Keratinocyte (primary cell): Measurements from ENCODE around the gene CCL25. TPM values are rescaled to one million over a fixed set of nuclear protein-coding genes. Genes with fewer than 3 reads are reported as not detected.
"Not testable (repeated sequence)": the region's sequence is repeated elsewhere in the genome, so short reads cannot be mapped to it uniquely, and the experiment has no call there.

Experiments used
- DNase-seq: peaks from one replicate; pipeline ENCODE4 v3.0.0-alpha.2; 2011; ENCODE audit warnings: low read depth, missing footprints, low spot score
- FAIRE-seq: peaks from 2 replicates; lab custom pipeline; 2011; peaks lifted over from hg19 to GRCh38; lab: Jason Lieb, UNC
- H2AFZ ChIP-seq: 2 replicates; pipeline ENCODE4 v1.6.0; 2012; ENCODE audit warnings: low read length, control low read depth, inconsistent platforms; ENCODE audit not compliant: control insufficient read depth
- H3K27ac ChIP-seq: 2 replicates; pipeline ENCODE4 v1.5.1; 2011; ENCODE audit warnings: low read length; ENCODE audit not compliant: control insufficient read depth, insufficient read depth
- H3K27me3 ChIP-seq: 3 replicates; pipeline ENCODE4 v1.6.0; 2011; ENCODE audit warnings: low read length; ENCODE audit not compliant: control insufficient read depth, insufficient read depth; ENCODE audit errors: extremely low read depth
- H3K36me3 ChIP-seq, 2 experiments: 2 replicates in 1 of 2; 3 replicates in 1 of 2; pipeline ENCODE4 v1.5.1; 2011; ENCODE audit warnings: low read length in 2 of 2, mild to moderate bottlenecking in 1 of 2; ENCODE audit not compliant: control insufficient read depth in 2 of 2, insufficient read depth in 2 of 2; ENCODE audit errors: extremely low read depth in 1 of 2
- H3K4me1 ChIP-seq: 3 replicates; pipeline ENCODE4 v1.5.1; 2011; ENCODE audit warnings: low read length; ENCODE audit not compliant: control insufficient read depth, insufficient read depth; ENCODE audit errors: extremely low read depth
- H3K4me2 ChIP-seq: 3 replicates; pipeline ENCODE4 v1.6.0; 2011; ENCODE audit warnings: low read depth, low read length; ENCODE audit not compliant: control insufficient read depth, insufficient read depth; ENCODE audit errors: extremely low read depth
- H3K4me3 ChIP-seq, 3 experiments: fragments of 200-600 bp in 1 of 3; sonication (generic) in 1 of 3; 2 replicates in 2 of 3; 3 replicates in 1 of 3; pipeline ENCODE4 v1.5.1; 2011 to 2016; ENCODE audit warnings: low read length in 3 of 3, mild to moderate bottlenecking in 3 of 3, control low read depth in 2 of 3, inconsistent platforms in 1 of 3, low read depth in 1 of 3, mixed read lengths in 1 of 3, mixed run types in 1 of 3, moderate library complexity in 1 of 3; ENCODE audit not compliant: control insufficient read depth in 2 of 3, insufficient read depth in 2 of 3; ENCODE audit errors: extremely low read depth in 1 of 3
- H3K79me2 ChIP-seq: 2 replicates; pipeline ENCODE4 v1.6.0; 2012; ENCODE audit warnings: low read length; ENCODE audit not compliant: control insufficient read depth, insufficient read depth
- H3K9ac ChIP-seq: 3 replicates; pipeline ENCODE4 v1.6.0; 2011; ENCODE audit warnings: low read length; ENCODE audit not compliant: control insufficient read depth, insufficient read depth; ENCODE audit errors: extremely low read depth
- H3K9me1 ChIP-seq: 3 replicates; pipeline ENCODE4 v1.6.0; 2011; ENCODE audit warnings: low read length; ENCODE audit not compliant: control insufficient read depth, insufficient read depth; ENCODE audit errors: extremely low read depth
- H3K9me3 ChIP-seq: 2 replicates; pipeline ENCODE4 v1.5.1; 2012; ENCODE audit warnings: low read depth, low read length; ENCODE audit not compliant: control insufficient read depth
- H4K20me1 ChIP-seq: 3 replicates; pipeline ENCODE4 v1.6.0; 2011; ENCODE audit warnings: low read length; ENCODE audit not compliant: control insufficient read depth, insufficient read depth; ENCODE audit errors: extremely low read depth
- EZH2 ChIP-seq: IDR thresholded peaks from one replicate; pipeline ENCODE4 v1.6.1; 2012; ENCODE audit warnings: inconsistent platforms, mild to moderate bottlenecking, low read length, moderate library complexity
- dilution Hi-C: fragments of 300-500 bp; cut with MboI; formaldehyde crosslinking; loops from one replicate; pipeline ENCODE4 v1.7.0; 2020; ENCODE audit warnings: low sequenced_read_pairs; ENCODE audit not compliant: extremely low pct_ligation_motif_present
- polyA plus RNA-seq, 5 experiments: library from polyadenylated mRNA; depleted of rRNA in 3 of 5; stranded (reverse) in 3 of 5; stranded (forward) in 1 of 5; unstranded in 1 of 5; fragments of >200 nt; gene quantifications; 1 replicate in 1 of 5; 2 replicates in 3 of 5; 3 replicates in 1 of 5; pipeline versions ENCODE4 v1.2.1 to v1.2.3, GENCODE V29; 2011 to 2012; ENCODE audit warnings: missing spikeins in 2 of 5, low read depth in 1 of 5, low replicate concordance in 1 of 5
- TF ChIP-seq, protein P1 (sequence below), 3 experiments: IDR thresholded peaks in 1 of 3; conservative IDR thresholded peaks in 1 of 3; optimal IDR thresholded peaks in 1 of 3; 2 replicates in 2 of 3; 3 replicates in 1 of 3; pipeline versions ENCODE3 to v1.5.1; 2011; ENCODE audit warnings: low read length in 3 of 3, mild to moderate bottlenecking in 3 of 3, moderate library complexity in 2 of 3, control low read depth in 1 of 3, inconsistent platforms in 1 of 3; ENCODE audit not compliant: insufficient read depth in 2 of 3; ENCODE audit errors: extremely low read depth in 1 of 3

CCL25 gene
- polyA plus RNA-seq, 1 donor (not counting 4 experiments of a cell fraction or from before 2014, with no cell fraction given), result not detected

DNA sequence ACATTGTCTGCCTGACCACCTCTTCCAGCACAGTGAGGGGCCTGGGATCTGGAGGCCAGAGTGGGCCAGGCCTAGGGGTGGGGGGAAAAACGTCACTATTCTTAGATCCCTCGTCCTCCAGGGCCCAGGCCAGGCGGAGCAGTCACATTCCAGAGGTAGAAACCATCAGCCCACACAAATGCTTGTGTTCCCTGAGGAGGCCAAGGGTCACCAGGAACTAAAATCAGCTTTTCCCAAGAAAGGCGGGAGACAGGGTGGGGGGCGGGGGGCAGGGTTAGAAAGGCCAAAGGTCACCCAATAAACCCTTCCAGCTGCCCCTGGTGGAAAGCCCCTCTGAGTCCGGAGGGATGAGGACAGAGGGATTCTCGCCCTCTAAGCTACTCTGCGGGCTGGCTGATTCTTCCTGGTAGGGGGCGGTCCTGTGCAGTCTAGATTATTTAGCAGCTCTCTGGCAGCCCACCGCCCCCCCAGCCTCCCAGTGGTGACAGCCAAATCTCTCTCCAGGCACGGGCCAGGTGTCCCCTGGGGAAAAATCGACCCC lies 23.5 kb upstream of the CCL25 start:
- Histone ChIP-seq H3K4me3 (no peak overlapping the region), H2AFZ (no peak overlapping the region), H3K36me3 (no peaks in the 10 kb centered on the region), H3K27ac (no peak overlapping the region), H3K79me2 (no peaks in the 10 kb centered on the region), H3K4me2 (no peak overlapping the region), H3K9me1 (no peaks in the 10 kb centered on the region), H3K9ac (no peak overlapping the region), H3K9me3 (no peaks in the 10 kb centered on the region), H3K27me3 (no peaks in the 10 kb centered on the region), H4K20me1 (no peaks in the 10 kb centered on the region), H3K4me1 (no peaks in the 10 kb centered on the region)
- dilution Hi-C loops, result no loop called here
- FAIRE-seq (no peak), DNase-seq (no peak)
- TF ChIP-seq, protein P1, sequence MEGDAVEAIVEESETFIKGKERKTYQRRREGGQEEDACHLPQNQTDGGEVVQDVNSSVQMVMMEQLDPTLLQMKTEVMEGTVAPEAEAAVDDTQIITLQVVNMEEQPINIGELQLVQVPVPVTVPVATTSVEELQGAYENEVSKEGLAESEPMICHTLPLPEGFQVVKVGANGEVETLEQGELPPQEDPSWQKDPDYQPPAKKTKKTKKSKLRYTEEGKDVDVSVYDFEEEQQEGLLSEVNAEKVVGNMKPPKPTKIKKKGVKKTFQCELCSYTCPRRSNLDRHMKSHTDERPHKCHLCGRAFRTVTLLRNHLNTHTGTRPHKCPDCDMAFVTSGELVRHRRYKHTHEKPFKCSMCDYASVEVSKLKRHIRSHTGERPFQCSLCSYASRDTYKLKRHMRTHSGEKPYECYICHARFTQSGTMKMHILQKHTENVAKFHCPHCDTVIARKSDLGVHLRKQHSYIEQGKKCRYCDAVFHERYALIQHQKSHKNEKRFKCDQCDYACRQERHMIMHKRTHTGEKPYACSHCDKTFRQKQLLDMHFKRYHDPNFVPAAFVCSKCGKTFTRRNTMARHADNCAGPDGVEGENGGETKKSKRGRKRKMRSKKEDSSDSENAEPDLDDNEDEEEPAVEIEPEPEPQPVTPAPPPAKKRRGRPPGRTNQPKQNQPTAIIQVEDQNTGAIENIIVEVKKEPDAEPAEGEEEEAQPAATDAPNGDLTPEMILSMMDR (optimal IDR thresholded peaks at IDR 0.05 in 1 of 3, IDR thresholded peaks at IDR 0.05 in 1 of 3, conservative IDR thresholded peaks at IDR 0.05 in 1 of 3; ENCODE audit: extremely low read depth in 1 of 3, insufficient read depth in 2 of 3, low read length in 3 of 3), result no peak
- TF ChIP-seq EZH2, result no peak

GRCh38 chr19:8030960-8031359 lies 21.6 kb upstream of the CCL25 start:
- no peak for TF ChIP-seq EZH2
- TF ChIP-seq, protein P1 (optimal IDR thresholded peaks at IDR 0.05 in 1 of 3, IDR thresholded peaks at IDR 0.05 in 1 of 3, conservative IDR thresholded peaks at IDR 0.05 in 1 of 3; ENCODE audit: extremely low read depth in 1 of 3, insufficient read depth in 2 of 3, low read length in 3 of 3), result no peak
- DNase-seq (no peak), FAIRE-seq (no peak)

DNA sequence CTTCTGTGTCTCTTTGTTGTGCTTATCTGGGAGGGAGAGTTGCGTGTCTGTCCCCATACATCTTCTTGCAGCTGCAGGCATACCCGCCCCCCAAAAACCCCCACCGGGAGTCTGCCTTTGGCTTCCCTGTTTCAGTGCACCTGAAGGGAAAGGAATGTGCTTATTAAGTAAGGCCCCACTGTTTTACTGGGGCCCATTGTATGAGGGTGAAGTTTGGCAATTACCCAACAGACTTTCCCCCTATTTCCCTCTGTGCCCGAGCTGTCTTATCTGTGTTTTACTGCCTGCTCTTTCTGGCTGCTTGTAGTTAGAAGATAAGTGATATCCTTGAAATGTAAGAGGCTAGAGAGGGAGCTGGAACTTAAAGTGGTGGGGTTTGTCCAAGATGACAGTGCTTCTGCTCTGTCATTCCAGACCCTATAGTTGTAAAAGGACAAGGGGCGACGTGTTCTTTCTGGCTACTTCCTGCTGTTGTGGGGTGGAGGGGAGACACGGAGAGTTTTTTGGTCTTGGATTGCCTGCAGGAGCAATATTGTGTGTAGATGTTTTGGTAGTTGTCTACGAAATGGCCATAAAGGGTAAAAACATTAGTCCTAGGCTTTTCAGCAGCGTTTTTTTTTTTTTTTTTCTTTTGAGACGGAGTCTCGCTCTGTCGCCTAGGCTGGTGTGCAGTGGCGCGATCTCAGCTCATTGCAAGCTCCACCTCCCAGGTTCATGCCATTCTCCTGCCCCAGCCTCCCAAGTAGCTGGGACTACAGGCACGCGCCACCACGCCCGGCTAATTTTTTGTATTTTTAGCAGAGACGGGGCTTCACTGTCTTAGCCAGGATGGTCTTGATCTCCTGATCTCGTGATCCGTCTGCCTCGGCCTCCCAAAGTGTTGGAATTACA lies 19.0 kb upstream of the CCL25 start:
- H3K27ac ChIP-seq, H4K20me1 ChIP-seq, H3K4me1 ChIP-seq, H3K9me1 ChIP-seq, H3K4me2 ChIP-seq, DNase-seq, H3K9ac ChIP-seq, H3K79me2 ChIP-seq, H3K36me3 ChIP-seq, H3K27me3 ChIP-seq, H2AFZ ChIP-seq, FAIRE-seq, dilution Hi-C loops, H3K9me3 ChIP-seq, H3K4me3 ChIP-seq: not testable (repeated sequence)

More at GRCh38 chr19:8030960-8031359, 21.6 kb upstream of the CCL25 start:
- no peaks in the 10 kb centered on the region for H3K9me1 ChIP-seq
- H3K4me3 ChIP-seq, result no peak overlapping the region
- H3K27ac ChIP-seq, result no peak overlapping the region
- H3K4me1 ChIP-seq, result no peaks in the 10 kb centered on the region
- peaks cover under 1% of the 10 kb centered on the region for H3K27me3 ChIP-seq
- H3K9me3 ChIP-seq, result no peaks in the 10 kb centered on the region
- H3K36me3 ChIP-seq, result no peaks in the 10 kb centered on the region
- no peak overlapping the region for H2AFZ ChIP-seq
- H3K4me2 ChIP-seq, result no peak overlapping the region
- no peaks in the 10 kb centered on the region for H4K20me1 ChIP-seq
- dilution Hi-C loops, result no loop called here
- H3K79me2 ChIP-seq, result no peaks in the 10 kb centered on the region
- no peak overlapping the region for H3K9ac ChIP-seq
